Stimulated activated effector memory CD8-positive, alpha-beta T cell treated with anti-CD3 and anti-CD28 coated beads, Interleukin-12 subunit alpha, Interleukin-12 subunit beta, amount 100 ng/mL, for 72 hours (primary cell): ENCODE measurements around the gene CBLIF.
"Not testable (repeated sequence)": the region's sequence is repeated elsewhere in the genome, so short reads cannot be mapped to it uniquely, and the experiment has no call there.

Experiments
- ATAC-seq: fragments of 150-1000 bp; cut with Tn5 transposase; 2 replicates; pipeline ENCODE4 v1.10.0; 2021
- DNase-seq, 2 donors: peaks; one replicate each; pipeline ENCODE4 v3.0.0; 2021 to 2022; ENCODE audit warnings: low spot score in 2 of 2
- H3K27ac Mint-ChIP-seq: one replicate; pipeline ENCODE4 v1.8.0; 2022; ENCODE audit warnings: mild to moderate bottlenecking, mixed read lengths
- H3K36me3 Mint-ChIP-seq: one replicate; pipeline ENCODE4 v1.8.0; 2022; ENCODE audit warnings: mild to moderate bottlenecking, mixed read lengths
- H3K4me1 Mint-ChIP-seq: one replicate; pipeline ENCODE4 v1.8.0; 2022; ENCODE audit warnings: mixed read lengths
- H3K4me3 Mint-ChIP-seq: one replicate; pipeline ENCODE4 v1.8.0; 2022; ENCODE audit warnings: mild to moderate bottlenecking, mixed read lengths
- H3K9me3 Mint-ChIP-seq: one replicate; pipeline ENCODE4 v1.8.0; 2022; ENCODE audit warnings: mixed read lengths

The CBLIF gene

DNA sequence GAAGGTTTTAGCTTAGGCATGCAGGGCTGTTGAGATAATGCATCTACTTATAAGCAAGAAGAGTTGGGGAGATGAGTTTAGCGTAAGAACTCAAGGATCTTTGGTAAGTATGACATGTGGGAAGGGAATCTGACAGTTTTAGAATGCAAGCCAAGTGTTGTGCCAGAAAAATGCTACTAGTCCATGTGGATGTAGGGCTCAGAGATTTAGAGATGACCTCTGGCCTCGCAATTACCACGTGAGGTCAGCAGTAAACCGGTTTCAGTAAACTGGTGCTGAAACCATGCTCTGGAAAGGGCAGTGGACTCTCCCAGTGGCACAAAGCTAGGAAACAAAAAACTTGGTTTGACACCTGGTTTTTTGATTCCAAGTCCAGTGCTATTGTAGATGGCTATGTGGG, 53.7 kb downstream of the CBLIF start:
- H3K9me3 Mint-ChIP-seq, result no peaks in the 10 kb centered on the region
- no peak overlapping the region for H3K27ac Mint-ChIP-seq
- no peak for DNase-seq
- peaks cover 16% of the 10 kb centered on the region for H3K4me1 Mint-ChIP-seq
- peaks cover 50% of the 10 kb centered on the region for H3K36me3 Mint-ChIP-seq
- ATAC-seq, result no peak
- no peak overlapping the region for H3K4me3 Mint-ChIP-seq

DNA sequence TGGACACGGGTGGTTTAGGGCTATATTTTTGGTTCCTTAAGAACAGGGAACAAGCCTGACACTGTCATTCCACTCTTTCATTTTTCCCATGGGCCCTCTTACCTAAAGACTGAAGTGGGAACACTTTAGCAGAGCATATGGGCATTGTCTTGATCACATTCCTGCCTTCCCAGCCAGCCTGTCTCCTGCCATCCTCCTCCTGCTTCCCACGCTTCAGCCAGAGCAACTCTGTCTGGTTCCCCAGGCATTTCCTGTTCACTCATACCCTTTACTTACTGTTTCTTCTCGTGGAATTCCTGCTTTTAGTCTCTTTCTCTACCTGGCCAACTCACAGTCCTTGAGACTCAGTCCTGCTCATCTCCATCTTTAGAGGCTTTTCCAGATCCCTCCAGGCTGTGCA, 57.5 kb downstream of the CBLIF start:
- peaks cover 32% of the 10 kb centered on the region for H3K36me3 Mint-ChIP-seq
- DNase-seq (no peak), ATAC-seq (no peak)
- peak overlapping the region; percentile 2 for H3K27ac Mint-ChIP-seq
- no peaks in the 10 kb centered on the region for H3K9me3 Mint-ChIP-seq
- H3K4me1 Mint-ChIP-seq, result peaks cover 37% of the 10 kb centered on the region
- no peak overlapping the region for H3K4me3 Mint-ChIP-seq

DNA sequence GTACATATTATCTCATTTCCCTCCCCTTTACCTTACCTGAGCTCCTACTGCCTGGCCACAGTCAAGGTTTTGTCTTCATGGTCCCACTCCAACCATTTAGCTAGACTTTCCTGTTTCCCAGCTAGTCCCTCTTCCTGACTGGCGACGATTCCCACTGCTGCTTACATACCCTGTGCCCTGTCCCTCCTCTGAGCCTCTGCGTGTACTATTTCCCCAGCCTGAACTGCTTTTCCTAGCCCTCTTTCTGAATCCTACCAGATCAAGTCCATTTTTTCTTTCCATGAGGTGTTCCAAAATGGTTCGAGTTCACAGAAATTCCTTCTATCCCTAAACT, 58.1 kb downstream of the CBLIF start:
- Mint-ChIP-seq H3K36me3 (peaks cover 28% of the 10 kb centered on the region), H3K9me3 (no peaks in the 10 kb centered on the region), H3K4me1 (peaks cover 40% of the 10 kb centered on the region), H3K27ac (peak overlapping the region; percentile 2), H3K4me3 (no peak overlapping the region)
- ATAC-seq (no peak), DNase-seq (no peak)

DNA sequence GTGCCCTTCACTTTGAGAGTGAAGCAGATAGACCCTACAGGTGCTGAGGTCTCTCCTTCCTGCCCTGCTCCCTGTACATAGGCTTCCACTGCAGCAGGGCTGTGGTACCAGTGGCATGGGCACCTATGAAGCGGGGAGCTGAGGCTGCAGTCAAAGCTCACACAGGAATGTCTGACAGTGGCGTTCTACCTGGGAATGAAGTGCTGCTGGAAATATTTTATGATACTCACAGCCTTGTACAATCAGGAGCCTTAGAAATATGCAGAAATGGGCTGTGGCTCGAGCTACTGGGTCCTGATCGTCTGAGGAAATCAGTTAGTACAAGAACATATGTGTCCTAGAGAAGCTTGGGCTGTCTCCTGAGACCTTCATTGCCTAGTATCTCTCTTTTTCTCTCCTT, 59.5 kb downstream of the CBLIF start:
- Mint-ChIP-seq H3K9me3 (peaks cover 4% of the 10 kb centered on the region), H3K4me1 (peaks cover 50% of the 10 kb centered on the region), H3K27ac (no peak overlapping the region), H3K36me3 (peaks cover 28% of the 10 kb centered on the region), H3K4me3 (no peak overlapping the region)
- ATAC-seq (no peak), DNase-seq (no peak)

- Mint-ChIP-seq H3K4me1 (peaks cover 57% of the 10 kb centered on the region), H3K36me3 (peaks cover 17% of the 10 kb centered on the region)
Observed at GRCh38 chr11:59784441-59784840, 60.9 kb downstream of the CBLIF start.

DNA sequence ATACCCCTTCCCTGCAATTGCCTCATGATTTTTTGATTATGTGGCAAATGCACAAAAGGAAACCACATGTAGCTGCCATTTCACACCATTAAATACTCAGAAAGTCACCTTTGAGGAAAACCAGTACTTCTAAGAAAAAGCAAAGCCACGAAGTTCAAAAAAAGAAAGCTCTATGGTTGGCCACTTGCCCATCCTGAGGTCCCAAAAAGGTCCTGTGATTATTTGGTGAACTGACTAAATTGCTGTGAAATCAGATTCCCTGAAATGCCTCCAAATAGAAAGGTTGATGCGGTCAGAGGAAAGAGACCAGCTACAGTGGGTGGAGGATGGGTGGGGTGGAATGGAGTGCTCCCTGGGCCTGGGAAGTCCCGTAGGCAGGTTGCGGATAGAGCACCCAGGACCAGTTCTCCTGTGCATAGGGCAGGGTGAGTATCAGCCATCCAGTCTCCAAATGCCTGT, 61.6 kb downstream of the CBLIF start:
- H3K9me3 Mint-ChIP-seq, result peaks cover 4% of the 10 kb centered on the region
- DNase-seq (peak in 1 of 2 donors; percentile 62), ATAC-seq (peak; percentile 84)
- H3K4me3 Mint-ChIP-seq, result peak overlapping the region; percentile 25
- peaks cover 12% of the 10 kb centered on the region for H3K36me3 Mint-ChIP-seq
- H3K27ac Mint-ChIP-seq, result peak overlapping the region; percentile 50
- H3K4me1 Mint-ChIP-seq, result peaks cover 59% of the 10 kb centered on the region

More at GRCh38 chr11:59784441-59784840, 60.9 kb downstream of the CBLIF start:
- not testable (repeated sequence) for ATAC-seq, DNase-seq, H3K9me3 Mint-ChIP-seq
- H3K27ac Mint-ChIP-seq, result peak overlapping the region; percentile 50
- peak overlapping the region; percentile 25 for H3K4me3 Mint-ChIP-seq

DNA sequence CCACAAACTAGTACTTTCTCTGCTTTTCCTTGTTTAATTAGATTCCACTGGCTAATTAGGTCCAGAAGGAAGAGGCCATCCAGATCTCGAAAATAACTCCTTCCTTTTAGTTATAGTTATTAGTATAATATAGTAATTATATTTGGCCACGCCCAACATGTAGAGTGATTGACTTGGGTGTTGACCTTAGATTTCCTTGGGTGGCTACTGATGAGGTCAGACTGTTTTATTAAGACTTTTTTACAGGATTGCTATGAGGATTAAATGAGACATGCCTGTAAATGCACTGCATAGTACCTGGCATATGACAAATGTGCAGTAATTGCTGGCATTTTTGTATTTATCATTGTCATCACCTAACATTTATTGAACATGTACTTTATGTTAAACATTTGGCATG, 63.2 kb downstream of the CBLIF start:
- Mint-ChIP-seq H3K4me3 (no peak overlapping the region), H3K4me1 (peaks cover 60% of the 10 kb centered on the region), H3K27ac (peak overlapping the region; percentile 23), H3K9me3 (peaks cover 4% of the 10 kb centered on the region), H3K36me3 (peaks cover 6% of the 10 kb centered on the region)
- DNase-seq (no peak), ATAC-seq (no peak)

DNA sequence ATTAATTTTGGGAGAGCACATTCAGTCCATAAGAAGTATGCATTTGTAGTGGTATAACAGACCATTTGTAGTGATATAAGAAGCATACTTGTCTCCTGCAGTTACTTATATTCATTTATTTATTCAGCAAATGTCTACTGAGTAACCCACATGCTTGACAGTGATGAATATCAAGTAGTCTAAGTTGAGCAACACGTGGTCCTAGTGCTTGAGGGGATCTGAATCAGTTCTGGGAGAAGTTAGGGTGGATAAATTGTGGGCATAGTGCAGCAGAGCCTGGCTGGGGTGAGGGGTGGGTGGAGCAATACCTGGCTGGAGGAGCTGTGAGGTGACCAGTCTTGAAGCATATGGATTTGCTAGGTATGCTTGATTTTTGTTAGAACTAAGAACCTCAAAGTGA, 65.8 kb downstream of the CBLIF start:
- peaks cover 11% of the 10 kb centered on the region for H3K36me3 Mint-ChIP-seq

More for the DNA sequence above, 65.8 kb downstream of the CBLIF start:
- Mint-ChIP-seq H3K27ac (peak overlapping the region; percentile 7), H3K4me3 (no peak overlapping the region), H3K9me3 (peaks cover 4% of the 10 kb centered on the region), H3K4me1 (peaks cover 66% of the 10 kb centered on the region)
- DNase-seq (no peak), ATAC-seq (no peak)
